Anterior cingulate cortex (tissue), 58 donors: ENCODE data around the gene MOSPD2.

Source experiments
- DNase-seq, 58 donors: peaks; one replicate each; lab custom pipeline; 2025; lab: John Stamatoyannopoulos, UW

The MOSPD2 gene

GRCh38 chrX:14964500-14964899 is 91.3 kb downstream of the MOSPD2 start:
- DNase-seq: no peak
